Nephron (organoid): ENCODE data around the gene PCNX4.

Source experiments
- H3K27ac Mint-ChIP-seq, 3 experiments: 2 replicates each; pipeline ENCODE4 v1.8.0; 2020; ENCODE audit warnings: mixed read lengths in 3 of 3, mild to moderate bottlenecking in 2 of 3, moderate library complexity in 1 of 3
- H3K27me3 Mint-ChIP-seq: 2 replicates; pipeline ENCODE4 v1.8.0; 2021; ENCODE audit warnings: low read depth, mild to moderate bottlenecking, moderate library complexity, mixed read lengths
- H3K36me3 Mint-ChIP-seq: 2 replicates; pipeline ENCODE4 v1.8.0; 2020; ENCODE audit warnings: low read depth, mixed read lengths
- H3K4me1 Mint-ChIP-seq: 2 replicates; pipeline ENCODE4 v1.8.0; 2020; ENCODE audit warnings: mixed read lengths
- H3K4me3 Mint-ChIP-seq, 3 experiments: 2 replicates each; pipeline ENCODE4 v1.8.0; 2020; ENCODE audit warnings: mild to moderate bottlenecking in 3 of 3, mixed read lengths in 3 of 3, moderate library complexity in 2 of 3
- H3K9me3 Mint-ChIP-seq: 2 replicates; pipeline ENCODE4 v1.8.0; 2020; ENCODE audit warnings: mixed read lengths
- CTCF ChIP-seq, 3 experiments: fragments of 200-600 bp; sonication (generic); IDR thresholded peaks; one replicate each; pipeline ENCODE4 v1.5.0; 2021; ENCODE audit warnings: antibody characterized with exemption in 3 of 3; ENCODE audit not compliant: unreplicated experiment in 3 of 3

PCNX4 gene

GRCh38 chr14:60195179-60195810, 103.6 kb downstream of the PCNX4 start:
- Mint-ChIP-seq H3K9me3 (peaks cover 12% of the 10 kb centered on the region), H3K4me3 (no peak overlapping the region), H3K4me1 (no peaks in the 10 kb centered on the region), H3K27me3 (no peaks in the 10 kb centered on the region), H3K36me3 (peaks cover 4% of the 10 kb centered on the region), H3K27ac (no peak overlapping the region)
- peak in 1 of 3 experiments; percentile 14 for TF ChIP-seq CTCF (IDR thresholded peaks at IDR 0.05; ENCODE audit: unreplicated experiment in 3 of 3)

- Mint-ChIP-seq H3K4me1 (no peaks in the 10 kb centered on the region), H3K27ac (no peak overlapping the region)
Measured at GRCh38 chr14:60196291-60196690, 104.6 kb downstream of the PCNX4 start.

GRCh38 chr14:60197629-60198303, 106.0 kb downstream of the PCNX4 start:
- no peak overlapping the region for H3K4me3 Mint-ChIP-seq
- H3K4me1 Mint-ChIP-seq = no peaks in the 10 kb centered on the region
- peaks cover 4% of the 10 kb centered on the region for H3K36me3 Mint-ChIP-seq
- peaks cover 21% of the 10 kb centered on the region for H3K9me3 Mint-ChIP-seq
- no peaks in the 10 kb centered on the region for H3K27me3 Mint-ChIP-seq
- H3K27ac Mint-ChIP-seq = no peak overlapping the region
- no peak for TF ChIP-seq CTCF (IDR thresholded peaks at IDR 0.05; ENCODE audit: unreplicated experiment in 3 of 3)

More at GRCh38 chr14:60196291-60196690, 104.6 kb downstream of the PCNX4 start:
- Mint-ChIP-seq H3K9me3 (peaks cover 17% of the 10 kb centered on the region), H3K27me3 (no peaks in the 10 kb centered on the region), H3K4me3 (no peak overlapping the region), H3K36me3 (peaks cover 4% of the 10 kb centered on the region)
- TF ChIP-seq CTCF (IDR thresholded peaks at IDR 0.05; ENCODE audit: unreplicated experiment in 3 of 3) = no peak

- Mint-ChIP-seq H3K4me3 (no peak overlapping the region), H3K9me3 (peaks cover 21% of the 10 kb centered on the region), H3K4me1 (peaks cover 6% of the 10 kb centered on the region), H3K27me3 (no peaks in the 10 kb centered on the region), H3K36me3 (peaks cover 4% of the 10 kb centered on the region), H3K27ac (no peak overlapping the region)
- no peak for TF ChIP-seq CTCF (IDR thresholded peaks at IDR 0.05; ENCODE audit: unreplicated experiment in 3 of 3)
Measured at GRCh38 chr14:60199321-60199720, 107.6 kb downstream of the PCNX4 start.

- H3K9me3 Mint-ChIP-seq = peaks cover 17% of the 10 kb centered on the region
- no peak overlapping the region for H3K4me3 Mint-ChIP-seq
- H3K36me3 Mint-ChIP-seq = no peaks in the 10 kb centered on the region
- no peaks in the 10 kb centered on the region for H3K27me3 Mint-ChIP-seq
- H3K4me1 Mint-ChIP-seq = peaks cover 17% of the 10 kb centered on the region
- H3K27ac Mint-ChIP-seq = no peak overlapping the region
- TF ChIP-seq CTCF (IDR thresholded peaks at IDR 0.05; ENCODE audit: unreplicated experiment in 3 of 3) = no peak
Measured at GRCh38 chr14:60204104-60204842, 112.5 kb downstream of the PCNX4 start.
